Measurements from ENCODE around the gene ABI2. TPM values are rescaled to one million over a fixed set of nuclear protein-coding genes. Genes with fewer than 3 reads are reported as not detected.

Gene ABI2
- total and polyA plus RNA-seq, 12 donors: 10.2 to 61.2 (median 33.7) TPM

GRCh38 chr2:203440671-203441070 is 112.5 kb downstream of the ABI2 start:
- Histone ChIP-seq H3K4me3 (no peak overlapping the region), H3K4me1 (replicated peaks in 1 of 2) (no peaks in the 10 kb centered on the region), H3K9me3 (replicated peaks in 1 of 3) (no peaks in the 10 kb centered on the region), H3K27ac (no peak overlapping the region), H3K36me3 (replicated peaks in 1 of 2) (peaks cover 0 to 53% of the 10 kb centered on the region in 2 donors), H3K27me3 (no peaks in the 10 kb centered on the region)
- WGBS, 4 donors: 88 to 94% (median 91%) methylated on average over 4 of the region's 4 CpGs
- DNase-seq: no peak
- TF ChIP-seq POLR2A (IDR thresholded peaks at IDR 0.05): no peak
- TF ChIP-seq, protein P1, sequence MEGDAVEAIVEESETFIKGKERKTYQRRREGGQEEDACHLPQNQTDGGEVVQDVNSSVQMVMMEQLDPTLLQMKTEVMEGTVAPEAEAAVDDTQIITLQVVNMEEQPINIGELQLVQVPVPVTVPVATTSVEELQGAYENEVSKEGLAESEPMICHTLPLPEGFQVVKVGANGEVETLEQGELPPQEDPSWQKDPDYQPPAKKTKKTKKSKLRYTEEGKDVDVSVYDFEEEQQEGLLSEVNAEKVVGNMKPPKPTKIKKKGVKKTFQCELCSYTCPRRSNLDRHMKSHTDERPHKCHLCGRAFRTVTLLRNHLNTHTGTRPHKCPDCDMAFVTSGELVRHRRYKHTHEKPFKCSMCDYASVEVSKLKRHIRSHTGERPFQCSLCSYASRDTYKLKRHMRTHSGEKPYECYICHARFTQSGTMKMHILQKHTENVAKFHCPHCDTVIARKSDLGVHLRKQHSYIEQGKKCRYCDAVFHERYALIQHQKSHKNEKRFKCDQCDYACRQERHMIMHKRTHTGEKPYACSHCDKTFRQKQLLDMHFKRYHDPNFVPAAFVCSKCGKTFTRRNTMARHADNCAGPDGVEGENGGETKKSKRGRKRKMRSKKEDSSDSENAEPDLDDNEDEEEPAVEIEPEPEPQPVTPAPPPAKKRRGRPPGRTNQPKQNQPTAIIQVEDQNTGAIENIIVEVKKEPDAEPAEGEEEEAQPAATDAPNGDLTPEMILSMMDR (IDR thresholded peaks at IDR 0.05): no peak
- intact Hi-C loops (cut with DNase I): loop anchor here in 1 of 2 donors (10.0 kb wide), 1 partner anchor 206 kb away; the partner anchor contains the start of gene CYP20A1

DNA sequence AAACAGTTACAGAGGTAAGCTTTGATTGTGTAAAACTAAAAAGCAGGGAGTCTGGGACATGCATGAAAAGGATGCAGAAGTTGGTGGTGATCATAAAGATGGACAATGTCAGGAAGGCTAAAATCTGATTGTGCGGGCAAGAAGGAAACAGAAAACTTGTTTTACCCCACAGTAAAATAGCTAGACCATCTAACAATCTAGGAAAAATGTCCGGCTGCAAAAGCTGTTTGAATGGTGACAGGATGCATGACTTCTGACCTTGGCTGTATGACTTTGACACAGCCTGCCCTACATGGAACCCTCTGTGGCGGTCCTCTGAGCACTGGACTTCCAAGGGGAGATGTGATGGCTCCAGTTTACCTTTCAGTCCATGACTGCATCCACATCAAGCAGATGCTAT is 113.3 kb downstream of the ABI2 start:
- no peaks in the 10 kb centered on the region for H3K27me3 ChIP-seq
- intact Hi-C loops (cut with DNase I): loop anchor here in 1 of 2 donors (10.0 kb wide), 1 partner anchor 207 kb away; the partner anchor contains the start of gene CYP20A1
- H3K4me1 ChIP-seq (replicated peaks in 1 of 2): no peaks in the 10 kb centered on the region
- H3K9me3 ChIP-seq (replicated peaks in 1 of 3): no peaks in the 10 kb centered on the region
- peaks cover 0 to 58% of the 10 kb centered on the region in 2 donors for H3K36me3 ChIP-seq (replicated peaks in 1 of 2)
- 71 to 78% (median 74%) methylated on average over 3 of the region's 3 CpGs for WGBS, 4 donors
- H3K4me3 ChIP-seq: no peak overlapping the region
- no peak for DNase-seq
- no peak overlapping the region for H3K27ac ChIP-seq
- TF ChIP-seq, protein P1 (IDR thresholded peaks at IDR 0.05): no peak
- TF ChIP-seq POLR2A (IDR thresholded peaks at IDR 0.05): no peak

- no peak for DNase-seq
- H3K9me3 ChIP-seq (replicated peaks in 1 of 3): no peaks in the 10 kb centered on the region
- intact Hi-C loops (cut with DNase I): loop anchor here in 1 of 2 donors (10.0 kb wide), 1 partner anchor 208 kb away; the partner anchor contains the start of gene CYP20A1
- H3K27ac ChIP-seq: peak overlapping the region in 1 of 5 donors; percentile 6
- no peak for TF ChIP-seq POLR2A (IDR thresholded peaks at IDR 0.05)
- TF ChIP-seq, protein P1 (IDR thresholded peaks at IDR 0.05): no peak
- H3K27me3 ChIP-seq: no peaks in the 10 kb centered on the region
- H3K4me1 ChIP-seq (replicated peaks in 1 of 2): no peaks in the 10 kb centered on the region
- no peak overlapping the region for H3K4me3 ChIP-seq
- WGBS, 4 donors: 70 to 75% (median 72%) methylated on average over 5 of the region's 5 CpGs
- H3K36me3 ChIP-seq (replicated peaks in 1 of 2): peaks cover 0 to 66% of the 10 kb centered on the region in 2 donors
Measured at GRCh38 chr2:203442463-203442862, 114.3 kb downstream of the ABI2 start.

DNA sequence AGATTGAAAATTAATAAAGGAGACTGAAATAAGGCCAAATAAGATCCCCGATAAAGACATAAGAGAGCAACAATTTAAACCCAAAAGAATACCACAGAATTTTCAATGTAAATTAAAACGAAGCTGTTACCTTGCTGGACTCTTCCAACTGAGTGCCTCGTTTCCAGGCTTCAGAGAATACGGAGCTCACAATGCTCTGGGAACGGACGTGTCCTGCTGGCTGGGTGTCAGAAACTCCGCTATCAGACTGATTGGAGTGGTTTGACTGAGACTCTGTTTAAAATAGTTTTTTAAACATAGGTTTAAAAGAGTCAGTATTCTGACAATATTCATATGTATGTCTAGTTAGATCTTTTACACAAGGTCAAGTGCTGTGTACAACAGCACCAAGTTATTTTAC is 116.5 kb downstream of the ABI2 start:
- no peak for DNase-seq
- Histone ChIP-seq H3K36me3 (replicated peaks in 1 of 2) (peaks cover 0 to 51% of the 10 kb centered on the region in 2 donors), H3K4me1 (replicated peaks in 1 of 2) (no peaks in the 10 kb centered on the region), H3K4me3 (no peak overlapping the region), H3K27me3 (no peaks in the 10 kb centered on the region), H3K9me3 (replicated peaks in 1 of 3) (no peaks in the 10 kb centered on the region), H3K27ac (no peak overlapping the region)
- intact Hi-C loops (cut with DNase I): loop anchor here in 1 of 2 donors (10.0 kb wide), 1 partner anchor 210 kb away; the partner anchor contains the start of gene CYP20A1
- 74 to 84% (median 81%) methylated on average over 7 of the region's 7 CpGs for WGBS, 4 donors
- no peak for TF ChIP-seq POLR2A (IDR thresholded peaks at IDR 0.05)
- TF ChIP-seq, protein P1 (IDR thresholded peaks at IDR 0.05): no peak
